Choroid plexus epithelial cell (primary cell): ENCODE measurements around the gene ATP6V1A.

Experiments
- DNase-seq: peaks from one replicate; pipeline ENCODE4 v3.0.0-alpha.2; 2010; ENCODE audit warnings: low read depth
- H3K4me3 ChIP-seq: 2 replicates; pipeline ENCODE4 v1.5.1; 2011; ENCODE audit warnings: low read depth, mild to moderate bottlenecking, control low read depth, low read length, moderate library complexity
- CTCF ChIP-seq: conservative IDR thresholded peaks from 2 replicates; pipeline ENCODE4 v1.5.1; 2011; ENCODE audit warnings: low read depth, mild to moderate bottlenecking, control low read depth, inconsistent platforms, low read length, moderate library complexity

ATP6V1A gene

GRCh38 chr3:113731694-113732093 lies 15.1 kb upstream of the ATP6V1A start:
- no peak for DNase-seq
- no peak overlapping the region for H3K4me3 ChIP-seq
- no peak for TF ChIP-seq CTCF

GRCh38 chr3:113736548-113737089 lies 10.2 kb upstream of the ATP6V1A start:
- peak; percentile 64 for TF ChIP-seq CTCF
- H3K4me3 ChIP-seq, result no peak overlapping the region
- DNase-seq, result peak; percentile 82

GRCh38 chr3:113741086-113741485 lies 5.7 kb upstream of the ATP6V1A start:
- no peak overlapping the region for H3K4me3 ChIP-seq
- no peak for DNase-seq
- no peak for TF ChIP-seq CTCF

GRCh38 chr3:113741620-113742019 lies 5.2 kb upstream of the ATP6V1A start:
- H3K4me3 ChIP-seq, result no peak overlapping the region
- no peak for TF ChIP-seq CTCF
- no peak for DNase-seq

GRCh38 chr3:113743006-113743630 lies 3.7 kb upstream of the ATP6V1A start:
- DNase-seq, result no peak
- no peak overlapping the region for H3K4me3 ChIP-seq
- TF ChIP-seq CTCF, result no peak

GRCh38 chr3:113744941-113745755 lies 1.7 kb upstream of the ATP6V1A start:
- DNase-seq, result peak; percentile 94
- H3K4me3 ChIP-seq, result peak overlapping the region; percentile 96
- peak; percentile 77 for TF ChIP-seq CTCF
